Right hindlimb (tissue), 1 donor: ENCODE results near the gene TATDN3.
"Not testable (repeated sequence)": the region's sequence is repeated elsewhere in the genome, so short reads cannot be mapped to it uniquely, and the experiment has no call there.

Source experiments
- DNase-seq: peaks from one replicate; pipeline ENCODE4 v3.0.0-alpha.2; 2018

Gene TATDN3

DNA sequence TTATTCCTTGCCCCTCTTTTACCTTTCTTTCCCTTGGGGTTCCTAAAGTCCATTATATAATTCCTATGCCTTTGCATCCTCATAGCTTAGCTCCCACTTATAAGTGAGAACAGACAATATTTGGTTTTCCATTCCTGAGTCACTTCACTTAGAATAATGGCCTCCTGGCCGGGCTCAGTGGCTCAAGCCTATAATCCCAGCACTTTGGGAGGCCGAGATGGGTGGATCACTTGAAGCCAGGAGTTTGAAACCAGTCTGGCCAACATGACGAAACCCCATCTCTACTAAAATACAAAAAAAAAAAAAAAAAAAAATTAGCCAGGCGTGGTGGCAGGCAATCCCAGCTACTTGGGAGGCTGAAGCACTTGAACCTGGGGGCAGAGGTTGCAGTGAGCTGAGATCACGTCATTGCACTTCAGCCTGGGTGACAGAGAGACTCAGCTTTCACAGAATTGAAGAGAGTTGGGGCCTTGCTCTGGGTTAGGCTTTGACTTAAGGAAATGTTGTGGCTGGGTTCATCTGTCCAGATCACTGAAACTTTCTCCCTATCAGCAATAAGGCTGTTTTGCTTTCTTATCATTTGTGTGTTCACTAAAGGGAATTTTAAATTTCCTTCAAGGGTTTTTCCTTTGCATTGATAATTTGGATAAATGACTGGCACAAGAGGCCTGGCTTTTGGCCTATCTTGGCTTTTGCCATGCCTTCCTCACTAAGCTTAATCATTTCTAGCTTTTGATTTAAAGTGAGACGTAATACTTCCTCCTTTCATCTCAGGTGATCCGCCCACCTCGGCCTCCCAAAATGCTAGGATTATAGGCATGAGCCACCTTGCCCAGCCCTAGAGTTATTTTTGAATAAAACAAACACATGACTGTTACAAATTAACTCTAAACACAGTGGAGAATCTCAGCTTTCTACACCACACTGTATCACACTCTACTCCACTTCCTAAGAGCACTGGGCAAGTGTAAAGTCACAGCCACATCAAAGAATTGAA is 41.8 kb downstream of the TATDN3 start:
- not testable (repeated sequence) for DNase-seq

DNA sequence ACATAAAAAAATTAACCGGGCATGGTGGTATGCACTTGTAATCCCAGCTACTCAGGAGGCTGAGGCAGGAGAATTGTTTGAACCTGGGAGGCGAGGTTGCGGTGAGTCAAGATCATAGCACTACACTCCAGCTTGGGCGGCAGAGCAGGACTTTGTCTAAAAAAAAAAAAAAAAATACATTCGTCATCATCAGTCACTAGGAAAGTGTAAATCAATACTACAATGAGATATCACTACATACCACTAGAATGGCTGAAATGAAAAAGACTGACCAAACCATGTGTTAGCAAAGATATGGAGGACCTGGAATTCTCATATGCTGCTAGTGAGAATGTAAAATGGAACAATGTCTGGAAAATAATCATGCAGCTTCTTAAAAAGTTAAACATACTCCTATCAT is 46.5 kb downstream of the TATDN3 start:
- DNase-seq, result no peak

DNA sequence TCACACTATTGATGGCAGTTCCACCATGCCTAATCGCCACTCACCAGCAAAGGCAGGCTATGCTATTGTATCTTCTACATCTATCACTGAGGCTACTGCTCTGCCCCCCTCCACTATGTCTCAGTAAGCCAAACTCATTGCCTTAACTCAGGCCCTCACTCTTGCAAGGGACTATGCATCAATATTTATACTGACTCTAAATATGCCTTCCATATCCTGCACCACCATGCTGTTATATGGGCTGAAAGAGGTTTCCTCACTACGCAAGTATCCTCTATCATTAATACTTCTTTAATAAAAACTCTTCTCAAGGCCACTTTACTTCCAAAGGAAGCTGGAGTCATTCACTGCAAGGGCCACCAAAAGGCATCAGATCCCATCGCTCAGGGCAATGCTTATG is 52.8 kb downstream of the TATDN3 start:
- not testable (repeated sequence) for DNase-seq

- DNase-seq, result no peak
These were observed 55.9 kb downstream of the TATDN3 start, which contains the start of gene SPATA45 for GRCh38 chr1:212847549-212847948. Gene SPATA45 (minus strand): TSS chr1:212847649. CDS start chr1:212836149, 11,500 bp downstream.

DNA sequence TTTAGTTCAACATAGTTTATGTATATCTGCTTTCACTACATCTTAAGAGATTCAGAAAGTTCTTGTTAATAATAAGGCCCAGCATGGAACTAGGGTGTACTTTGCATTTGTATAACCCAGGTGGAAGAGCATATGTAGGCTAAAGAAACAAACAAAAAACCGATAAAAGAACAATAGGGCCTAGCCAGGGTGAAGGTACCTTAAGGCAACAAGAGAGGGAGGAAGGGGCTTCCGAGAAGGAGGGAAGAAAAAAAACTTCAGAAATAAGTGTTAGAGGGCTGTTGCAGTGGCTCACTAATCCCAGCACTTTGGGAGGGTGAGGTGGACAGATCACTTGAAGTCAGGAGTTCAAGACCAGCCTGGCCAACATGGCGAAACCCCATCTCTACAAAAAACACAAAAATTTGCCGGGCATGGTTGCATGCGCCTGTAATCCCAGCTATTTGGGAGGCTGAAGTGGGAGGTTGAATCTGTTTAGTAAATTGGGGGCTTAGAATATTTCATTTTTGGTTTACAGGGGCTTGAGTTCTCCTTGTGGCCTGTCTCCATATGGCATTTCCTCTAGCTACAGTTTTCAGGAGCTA is 60.5 kb downstream of the TATDN3 start:
- no peak for DNase-seq

DNA sequence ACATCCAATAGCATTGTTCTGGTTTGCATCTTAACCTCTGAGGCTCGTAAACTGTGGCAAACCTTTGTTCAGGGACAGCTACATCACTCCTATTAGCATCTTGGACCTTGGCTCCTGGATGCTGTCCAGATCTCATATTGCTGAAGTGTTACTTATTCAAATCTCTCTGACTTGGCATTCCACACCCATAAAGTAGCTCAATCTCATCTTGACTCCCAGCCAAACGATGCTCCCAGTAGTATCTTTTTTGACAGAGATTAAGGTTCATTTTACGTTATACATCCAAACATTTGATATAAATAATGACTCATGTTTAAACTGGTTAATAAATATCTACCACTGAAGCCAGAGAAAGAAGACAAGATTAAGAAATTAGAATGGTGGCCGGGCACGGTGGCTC is 62.0 kb downstream of the TATDN3 start:
- no peak for DNase-seq

DNA sequence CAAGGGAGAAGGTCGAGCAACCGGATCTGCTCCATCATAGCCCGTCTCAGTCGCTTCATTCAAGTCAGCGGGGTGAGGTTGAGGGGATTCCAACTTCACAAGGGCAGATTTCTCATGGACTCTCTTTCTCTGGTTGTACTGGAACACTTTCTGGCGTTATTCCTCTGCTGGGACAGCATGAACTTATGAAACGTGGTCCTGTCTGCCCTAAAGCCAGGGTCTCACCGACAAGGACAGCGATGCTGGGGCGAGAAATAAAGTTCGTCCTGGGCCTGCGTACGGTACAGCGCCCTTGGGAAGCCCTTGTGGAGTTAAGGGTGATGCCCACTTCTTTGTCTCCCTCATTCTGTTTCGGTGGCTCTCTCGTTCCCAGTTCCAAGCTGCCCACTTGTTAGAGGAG is 65.1 kb downstream of the TATDN3 start:
- DNase-seq, result no peak

DNA sequence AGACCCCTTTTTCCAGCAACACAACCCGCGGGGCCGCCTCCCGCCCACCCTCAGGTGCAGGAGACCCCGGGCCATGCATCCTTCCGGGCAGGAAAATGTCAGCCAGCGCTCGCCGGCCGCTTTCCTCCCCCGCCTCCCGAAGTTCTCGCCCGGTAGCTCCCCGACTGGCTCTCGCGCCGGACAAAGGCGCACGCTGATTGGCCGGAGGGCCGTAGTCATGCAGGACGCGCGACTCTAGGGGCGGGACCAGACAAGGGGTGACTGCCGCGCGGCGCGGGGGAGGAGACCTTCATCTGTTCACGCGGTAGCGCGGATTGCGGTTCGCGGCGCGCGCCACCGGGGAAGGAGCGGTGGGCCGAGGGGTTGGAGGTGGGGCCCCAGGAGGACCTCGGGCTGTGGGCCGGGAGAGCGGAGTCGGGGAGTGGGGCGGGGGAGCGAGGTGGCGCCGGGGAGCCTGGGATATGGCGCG is 66.3 kb downstream of the TATDN3 start, which contains the start of gene FLVCR1:
FLVCR1 (plus strand) TSS at position 284 of the 469 bp plus-strand sequence; CDS start at position 462, 178 bp downstream.
- peak; percentile 98 for DNase-seq

DNA sequence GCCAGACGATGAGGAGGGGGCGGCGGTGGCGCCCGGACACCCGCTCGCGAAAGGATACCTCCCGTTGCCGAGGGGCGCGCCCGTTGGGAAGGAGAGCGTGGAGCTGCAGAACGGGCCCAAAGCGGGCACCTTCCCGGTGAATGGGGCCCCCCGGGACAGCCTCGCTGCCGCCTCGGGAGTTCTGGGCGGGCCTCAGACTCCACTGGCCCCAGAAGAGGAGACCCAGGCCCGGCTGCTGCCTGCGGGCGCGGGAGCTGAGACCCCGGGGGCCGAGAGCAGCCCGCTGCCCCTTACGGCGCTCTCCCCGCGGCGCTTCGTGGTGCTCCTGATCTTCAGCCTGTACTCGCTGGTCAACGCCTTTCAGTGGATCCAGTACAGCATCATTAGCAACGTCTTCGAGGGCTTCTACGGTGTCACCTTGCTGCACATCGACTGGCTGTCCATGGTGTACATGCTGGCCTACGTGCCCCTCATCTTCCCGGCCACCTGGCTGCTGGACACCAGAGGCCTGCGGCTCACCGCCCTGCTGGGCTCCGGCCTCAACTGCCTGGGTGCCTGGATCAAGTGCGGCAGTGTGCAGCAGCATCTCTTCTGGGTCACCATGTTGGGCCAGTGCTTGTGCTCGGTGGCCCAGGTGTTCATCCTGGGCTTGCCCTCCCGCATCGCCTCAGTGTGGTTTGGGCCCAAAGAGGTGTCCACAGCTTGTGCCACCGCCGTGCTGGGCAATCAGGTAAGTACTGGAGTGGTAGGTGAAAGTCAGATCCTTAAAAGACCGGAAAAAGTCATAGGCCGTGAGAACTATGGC is 67.0 kb downstream of the TATDN3 start:
- no peak for DNase-seq

- DNase-seq, result no peak
These were observed 69.3 kb downstream of the TATDN3 start for GRCh38 chr1:212860713-212861581.

GRCh38 chr1:212862111-212862690 is 70.5 kb downstream of the TATDN3 start:
- DNase-seq, result no peak

DNA sequence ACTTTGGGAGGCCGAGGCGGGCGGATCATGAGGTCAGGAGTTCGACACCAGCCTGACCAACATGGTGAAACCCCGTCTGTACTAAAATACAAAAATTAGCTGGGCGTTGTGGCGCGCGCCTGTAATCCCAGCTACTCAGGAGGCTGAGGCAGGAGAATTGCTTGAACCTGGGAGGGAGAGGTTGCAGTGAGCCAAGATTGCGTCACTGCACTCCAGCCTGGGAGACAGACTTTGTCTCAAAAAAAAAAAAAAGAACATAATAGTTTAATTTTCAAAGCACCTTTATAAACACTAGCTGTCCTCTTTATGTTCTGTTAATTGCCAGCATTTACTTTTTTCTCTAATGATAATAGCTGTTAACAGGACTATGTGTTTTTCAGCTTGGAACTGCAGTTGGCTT is 71.7 kb downstream of the TATDN3 start:
- DNase-seq, result not testable (repeated sequence)

- no peak for DNase-seq
These were observed 72.5 kb downstream of the TATDN3 start for GRCh38 chr1:212864201-212864600.
